GM21723 (cell line): ENCODE data around the gene HEPHL1.
"Not testable (repeated sequence)": the region's sequence is repeated elsewhere in the genome, so short reads cannot be mapped to it uniquely, and the experiment has no call there.

Experiments used
- ATAC-seq: cut with Tn5 transposase; IDR thresholded peaks from one replicate; pipeline ENCODE4 v1.9.1; 2021; ENCODE audit warnings: mild to moderate bottlenecking, moderate library complexity; ENCODE audit not compliant: unreplicated experiment

HEPHL1 gene

DNA sequence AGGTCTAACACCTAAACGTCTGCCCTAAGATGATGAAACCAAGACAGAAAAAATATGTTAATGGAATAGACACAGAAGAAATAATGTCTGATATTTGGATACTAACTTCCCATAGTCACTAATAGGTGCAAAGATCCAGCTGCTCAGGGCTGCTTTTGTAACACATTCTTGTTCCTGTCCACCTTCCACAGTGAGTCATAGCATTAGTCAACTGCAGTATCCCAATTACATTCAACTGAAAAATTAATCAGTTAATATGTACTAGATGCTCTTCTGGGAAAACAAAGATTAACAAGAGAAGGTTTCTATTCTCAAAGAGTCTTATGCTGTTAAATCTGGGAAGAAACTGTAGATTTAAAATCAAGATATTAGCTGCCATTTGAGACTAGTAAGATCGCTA lies 47.6 kb downstream of the HEPHL1 start:
- no peak for ATAC-seq

DNA sequence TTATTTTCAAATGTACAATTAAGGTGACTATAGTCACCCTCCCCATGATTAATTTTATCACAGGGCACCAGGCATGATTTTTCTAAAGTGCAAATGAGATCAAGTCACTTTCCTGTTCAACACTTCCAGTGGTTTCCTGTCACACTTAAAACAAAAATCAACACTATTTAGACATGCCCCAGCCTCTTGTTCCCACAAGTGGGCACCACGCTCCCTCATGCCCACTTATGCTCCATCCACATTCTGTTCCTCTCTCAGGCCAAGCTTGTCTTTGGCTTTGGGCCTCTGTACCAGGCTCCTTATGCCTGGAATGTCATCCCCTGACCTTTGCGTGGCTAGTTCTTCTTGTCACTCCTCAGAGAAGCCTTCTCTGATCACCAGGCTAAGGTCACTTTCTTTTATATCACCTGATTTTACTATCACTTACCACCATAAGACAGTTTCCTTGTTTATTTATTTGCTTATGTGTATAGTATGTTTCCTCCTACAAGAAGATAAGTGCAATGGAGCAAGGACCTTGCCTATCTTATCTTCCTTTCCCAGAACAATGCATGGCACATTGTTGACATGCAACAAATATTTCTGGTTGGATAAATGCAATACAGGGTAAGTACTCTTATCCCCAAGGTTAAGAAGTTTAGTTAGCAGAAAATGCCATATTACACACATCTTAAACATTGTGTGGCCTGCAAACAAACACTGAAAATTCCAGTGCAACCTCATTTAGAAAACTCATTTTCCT lies 56.6 kb downstream of the HEPHL1 start:
- no peak for ATAC-seq

DNA sequence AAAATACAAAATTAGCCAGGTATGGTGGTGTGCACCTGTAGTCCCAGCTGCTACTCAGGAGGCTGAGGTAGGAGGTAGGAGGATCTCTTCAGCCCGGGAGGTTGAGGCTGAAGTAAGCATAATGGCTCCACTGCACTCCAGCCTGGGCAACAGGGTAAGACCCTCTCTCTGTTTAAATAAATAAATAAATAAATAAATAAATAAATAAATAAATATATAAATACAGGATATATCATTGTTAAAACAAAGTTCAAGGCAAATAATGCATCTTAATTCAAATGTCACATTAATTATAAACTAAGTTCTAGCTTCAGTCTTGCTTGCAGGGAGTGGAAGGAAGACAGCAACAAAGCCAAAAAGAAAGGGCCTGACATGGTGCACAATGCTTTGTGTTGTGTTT lies 63.0 kb downstream of the HEPHL1 start:
- no peak for ATAC-seq

DNA sequence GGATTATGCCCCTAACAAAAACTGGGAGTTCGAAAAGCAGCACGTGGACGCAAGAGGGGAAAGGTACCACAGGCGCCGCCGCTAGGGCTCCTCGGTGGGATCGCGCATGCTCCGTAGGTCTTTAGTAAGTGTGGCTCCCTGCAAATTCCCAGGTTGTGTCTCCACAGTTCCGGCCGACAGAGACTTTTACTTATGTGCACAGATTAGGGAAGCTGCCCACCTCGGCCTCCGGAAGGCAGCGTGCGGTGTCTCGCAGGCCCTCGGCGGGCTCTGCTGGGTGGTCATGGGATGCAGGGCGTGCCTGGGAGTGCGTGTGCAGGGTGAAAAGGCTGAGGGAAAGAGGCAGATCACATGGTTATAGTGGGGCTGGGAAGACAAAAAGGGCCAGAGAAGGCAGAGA lies 67.8 kb downstream of the HEPHL1 start:
- no peak for ATAC-seq

DNA sequence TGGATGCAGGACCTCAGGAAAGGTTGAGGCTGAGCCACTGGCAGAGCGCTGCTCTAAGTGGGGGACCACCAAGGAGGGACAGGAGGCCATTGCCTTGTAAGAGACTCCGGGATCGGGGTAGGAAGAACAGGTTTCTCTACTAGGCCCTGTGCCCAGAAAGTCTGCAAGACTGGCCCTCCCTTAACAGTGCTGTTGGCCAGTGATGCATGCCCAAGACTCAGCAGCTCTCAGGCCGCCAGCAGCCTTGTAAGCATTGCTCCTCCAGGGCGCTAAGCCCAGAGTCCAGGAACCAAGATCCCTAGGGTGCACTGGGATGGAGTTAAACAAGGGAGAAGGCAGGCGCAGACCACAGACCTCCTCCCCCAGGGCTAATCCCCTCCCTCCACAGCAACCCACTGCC lies 68.2 kb downstream of the HEPHL1 start:
- no peak for ATAC-seq

DNA sequence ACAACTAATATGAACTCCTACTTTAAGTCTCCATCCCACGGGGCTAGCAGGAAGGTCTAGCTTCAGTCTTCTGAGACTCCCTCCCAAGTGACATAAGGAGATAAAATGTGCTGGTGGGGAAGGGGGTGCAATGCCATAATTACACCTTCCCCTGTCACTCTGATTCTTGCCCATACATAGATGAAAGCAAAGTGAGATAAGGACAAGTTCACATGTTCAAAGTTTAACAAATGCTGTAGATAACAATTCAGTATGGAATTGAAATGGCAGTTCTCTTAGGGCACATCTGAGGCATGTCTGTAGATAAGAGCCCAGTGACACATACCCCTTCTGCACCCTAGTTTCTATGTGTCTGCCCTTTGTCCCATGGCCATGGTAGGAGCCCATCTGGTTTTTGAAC lies 69.2 kb downstream of the HEPHL1 start:
- ATAC-seq: no peak

DNA sequence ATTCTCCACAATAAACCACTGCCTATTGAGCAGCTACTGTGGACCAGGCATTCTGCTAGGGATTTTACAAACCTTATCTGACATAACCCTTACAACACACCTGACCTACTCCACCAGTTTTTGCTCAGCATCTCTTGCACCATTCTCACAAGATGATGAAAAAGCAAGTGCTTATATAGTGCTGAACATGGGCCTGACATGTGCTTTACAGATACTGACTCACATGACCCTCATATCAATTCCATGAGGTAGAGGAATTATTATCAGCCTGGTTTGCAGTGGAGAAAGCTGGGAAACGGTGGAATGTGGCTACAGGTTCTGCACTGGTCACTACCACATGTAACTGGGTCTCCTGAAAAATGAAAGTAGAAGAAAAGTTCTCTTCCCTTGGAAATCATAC lies 69.9 kb downstream of the HEPHL1 start:
- no peak for ATAC-seq

DNA sequence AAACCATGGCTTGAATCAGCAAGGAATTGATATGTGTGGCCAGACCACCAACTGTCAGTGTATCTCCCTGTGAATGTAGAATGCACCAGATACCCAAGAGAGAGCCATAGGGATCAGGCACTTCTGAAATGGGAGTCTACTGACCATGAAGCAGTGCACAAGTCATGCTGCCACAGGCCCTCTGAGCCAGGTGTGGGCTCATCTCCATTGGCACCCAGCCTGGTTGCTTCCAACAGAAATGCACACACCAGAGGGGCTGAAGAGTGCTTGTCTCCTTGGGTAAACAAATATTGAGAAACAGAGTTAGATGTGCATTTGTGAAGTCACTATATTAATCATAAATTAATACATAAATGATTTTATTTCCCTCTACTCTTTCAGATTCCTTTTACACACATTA lies 79.1 kb downstream of the HEPHL1 start:
- no peak for ATAC-seq

DNA sequence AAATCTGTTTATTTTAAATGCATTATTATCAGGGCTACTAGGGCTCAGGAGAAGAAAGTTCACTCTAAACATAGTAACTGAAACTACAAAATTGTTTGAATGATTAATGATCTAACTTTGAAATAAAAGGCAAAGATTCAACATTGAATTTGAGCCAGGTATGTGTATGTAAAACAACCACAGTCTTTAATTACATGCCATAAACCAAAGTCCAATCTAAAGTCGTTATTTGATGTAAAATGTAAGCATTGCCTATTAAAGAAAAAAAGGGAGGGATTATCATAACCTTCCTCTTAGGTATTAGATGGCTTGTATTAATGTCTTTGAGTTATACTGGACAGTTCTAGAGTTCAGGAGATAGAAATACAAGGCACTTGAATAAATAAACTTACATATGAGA lies 82.3 kb downstream of the HEPHL1 start:
- ATAC-seq: no peak

DNA sequence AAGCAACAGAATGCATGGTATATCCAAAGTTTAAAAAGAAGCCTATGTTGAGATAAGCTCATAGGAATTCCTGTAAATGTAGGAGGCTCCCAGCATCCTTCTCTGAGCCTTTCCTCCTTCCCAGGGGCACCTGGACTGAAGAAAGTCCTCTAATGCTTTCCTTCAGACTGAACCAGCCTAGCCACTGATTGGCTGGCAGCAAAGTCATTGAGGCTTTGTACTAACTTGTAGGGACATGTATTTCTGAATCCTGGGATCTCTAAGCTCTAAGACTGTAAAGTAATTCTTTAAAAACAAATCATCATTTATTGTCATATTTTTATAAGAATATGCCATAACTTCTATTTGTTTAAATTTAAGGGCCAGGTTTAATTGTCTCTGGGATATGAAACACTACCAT lies 83.6 kb downstream of the HEPHL1 start:
- ATAC-seq: no peak

DNA sequence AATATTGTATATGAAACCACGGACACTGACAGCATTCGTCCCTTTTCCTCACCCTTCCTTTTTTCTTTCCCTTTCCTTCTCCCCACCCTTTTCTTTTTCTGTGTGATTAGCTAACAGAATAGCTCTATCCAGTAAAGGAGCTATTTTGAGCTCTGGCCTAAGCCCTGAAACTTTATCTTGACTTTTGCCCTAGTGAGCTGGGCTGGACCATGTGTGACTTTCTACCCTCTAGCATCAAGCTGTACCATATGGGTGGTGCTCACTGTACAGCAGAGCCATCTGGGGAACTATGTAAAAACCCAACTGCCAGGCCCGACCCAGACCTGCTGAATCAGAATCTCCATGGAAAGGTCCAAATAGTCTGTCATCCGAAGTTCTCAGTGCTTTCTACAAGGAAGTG lies 85.6 kb downstream of the HEPHL1 start:
- ATAC-seq: no peak

DNA sequence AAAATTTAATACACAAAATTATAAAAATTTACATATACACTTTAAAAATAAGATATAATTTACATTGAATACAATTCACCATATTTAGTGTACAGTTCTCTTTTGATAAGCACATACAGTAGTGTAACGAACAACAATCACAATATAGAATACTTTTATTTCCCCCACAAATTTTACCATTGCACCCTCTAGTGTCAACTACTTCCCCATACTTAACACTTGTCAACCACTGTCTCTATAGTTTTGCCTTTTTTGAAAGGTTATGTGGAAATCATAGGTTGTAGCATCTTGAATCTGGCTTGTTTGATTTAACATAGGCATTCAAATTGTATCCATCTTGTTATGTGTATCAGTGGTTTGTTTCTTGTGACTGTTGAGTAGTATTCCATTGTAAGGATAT lies 86.2 kb downstream of the HEPHL1 start:
- no peak for ATAC-seq

DNA sequence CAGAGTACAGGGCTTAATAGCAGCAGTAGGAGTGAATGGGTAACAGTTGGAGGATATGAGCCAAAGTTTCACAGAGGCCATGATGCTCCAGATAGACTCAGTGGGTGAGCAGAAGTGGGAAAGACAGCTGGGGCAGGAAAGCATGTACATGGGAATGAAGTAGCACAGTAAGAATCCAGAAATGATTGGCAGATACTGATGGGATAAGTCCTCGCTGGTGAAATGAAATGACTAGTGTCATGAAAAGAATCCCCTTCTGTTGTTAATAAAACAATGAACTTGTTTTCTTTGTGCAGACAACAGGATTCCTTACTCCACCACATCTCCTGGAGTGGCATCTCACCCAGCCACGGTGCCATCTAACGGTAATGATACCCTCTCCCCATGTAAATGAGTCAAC lies 90.1 kb downstream of the HEPHL1 start:
- ATAC-seq: no peak

DNA sequence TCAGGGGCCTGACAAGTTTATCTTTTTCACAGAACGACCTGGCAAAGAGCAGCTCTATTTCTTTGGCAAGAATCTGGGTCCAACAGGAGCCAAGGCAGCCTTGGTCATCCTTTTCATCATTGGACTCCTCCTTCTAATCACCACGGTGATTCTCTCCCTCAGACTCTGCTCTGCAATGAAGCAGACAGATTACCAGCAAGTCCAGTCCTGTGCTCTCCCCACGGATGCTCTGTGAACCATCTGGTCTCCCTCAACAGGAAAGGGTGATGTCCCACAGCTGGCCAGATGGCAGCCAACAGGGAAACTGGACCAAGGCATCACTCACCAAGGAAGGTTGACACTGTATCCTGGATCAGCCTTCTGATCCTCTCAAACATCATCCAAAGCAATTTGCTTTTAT lies 90.5 kb downstream of the HEPHL1 start:
- no peak for ATAC-seq

DNA sequence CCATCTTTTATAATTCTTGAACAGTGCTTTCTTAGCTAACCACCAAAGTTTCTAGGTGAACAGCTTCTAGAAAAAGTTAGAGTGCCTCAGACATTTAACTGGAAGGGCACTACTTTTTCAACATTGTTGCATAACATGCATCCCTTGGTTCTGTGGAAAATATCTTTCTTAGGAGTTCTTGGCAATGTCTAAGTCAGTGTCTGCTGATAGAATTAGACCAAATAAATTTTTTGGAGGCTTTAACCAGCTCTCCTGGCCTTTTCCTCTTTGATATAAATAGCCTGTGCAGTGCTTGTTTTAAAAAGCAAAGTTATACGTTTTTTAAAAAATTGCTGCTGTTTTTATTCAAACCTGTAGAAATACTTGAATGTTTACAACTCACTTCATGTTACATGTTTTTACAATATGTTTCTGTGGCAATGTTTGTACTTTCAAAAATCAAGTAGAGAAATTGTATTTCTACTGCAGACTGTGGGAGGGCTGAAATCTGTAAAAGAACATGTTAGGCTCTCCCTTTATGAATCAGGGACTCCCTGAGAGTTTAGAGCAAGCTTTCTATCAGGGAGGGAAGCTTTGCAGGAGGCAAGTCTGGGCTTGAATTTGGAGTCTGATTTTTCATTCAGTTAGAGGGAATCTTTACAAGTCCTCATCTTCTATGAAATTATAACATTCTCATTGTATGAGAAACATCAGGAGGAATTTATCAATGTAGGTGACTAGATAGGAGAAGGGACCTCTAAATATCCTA lies 91.2 kb downstream of the HEPHL1 start:
- ATAC-seq: no peak

DNA sequence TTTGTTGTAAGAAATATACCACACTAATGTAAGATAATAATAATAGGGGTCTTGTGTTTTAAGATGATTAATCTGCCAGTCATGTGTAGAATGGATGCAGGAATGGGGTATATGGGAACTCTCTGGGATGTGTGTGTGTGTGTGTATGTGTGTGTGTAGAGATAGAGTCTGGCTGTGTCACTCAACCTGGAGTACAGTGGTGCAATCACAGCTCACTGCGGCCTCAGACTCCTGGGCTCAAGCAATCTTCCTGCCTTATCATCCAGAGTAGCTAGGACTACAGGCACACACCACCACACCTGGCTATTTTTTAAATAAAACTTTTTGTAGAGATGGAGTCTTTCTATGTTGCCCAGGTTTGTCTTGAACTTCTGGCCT lies 96.0 kb downstream of the HEPHL1 start:
- no peak for ATAC-seq

DNA sequence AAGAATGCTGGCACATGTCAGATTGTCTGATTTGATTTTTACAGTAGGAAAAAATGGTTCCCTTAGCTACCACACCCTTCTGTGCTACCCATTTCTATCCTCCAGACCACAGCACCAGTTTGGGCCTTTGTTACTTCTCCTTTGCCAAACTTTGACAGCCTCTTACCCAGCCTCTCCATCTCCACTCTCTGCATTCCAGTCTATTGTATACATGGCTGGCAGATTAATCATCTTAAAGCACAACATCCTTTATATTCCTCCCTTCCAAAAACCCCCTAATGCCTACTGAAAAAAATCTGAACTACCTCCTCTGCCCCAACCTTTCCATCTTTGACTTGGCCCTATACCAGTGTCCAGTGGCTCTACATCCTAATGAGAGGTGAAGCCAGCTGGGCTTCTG lies 96.7 kb downstream of the HEPHL1 start:
- ATAC-seq: no peak

DNA sequence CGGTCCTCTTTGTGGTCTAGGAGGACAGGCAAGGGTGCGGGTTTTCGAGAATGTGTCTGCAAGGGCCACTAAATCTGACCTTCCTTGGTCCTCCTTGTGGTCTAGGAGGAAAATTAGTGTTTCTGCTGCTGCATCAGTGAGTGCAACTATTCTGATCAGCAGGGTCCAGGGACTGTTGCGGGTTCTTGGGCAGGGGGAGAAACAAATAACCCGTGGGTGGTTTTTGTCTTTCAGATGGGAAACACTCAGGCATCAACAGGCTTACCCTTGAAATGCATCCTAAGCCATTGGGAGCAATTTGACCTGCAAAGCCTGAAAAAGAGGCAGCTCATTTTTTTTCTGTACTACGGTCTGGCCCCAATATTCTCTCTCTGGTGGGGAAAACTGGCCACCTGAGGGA lies 98.5 kb downstream of the HEPHL1 start:
- ATAC-seq: not testable (repeated sequence)

DNA sequence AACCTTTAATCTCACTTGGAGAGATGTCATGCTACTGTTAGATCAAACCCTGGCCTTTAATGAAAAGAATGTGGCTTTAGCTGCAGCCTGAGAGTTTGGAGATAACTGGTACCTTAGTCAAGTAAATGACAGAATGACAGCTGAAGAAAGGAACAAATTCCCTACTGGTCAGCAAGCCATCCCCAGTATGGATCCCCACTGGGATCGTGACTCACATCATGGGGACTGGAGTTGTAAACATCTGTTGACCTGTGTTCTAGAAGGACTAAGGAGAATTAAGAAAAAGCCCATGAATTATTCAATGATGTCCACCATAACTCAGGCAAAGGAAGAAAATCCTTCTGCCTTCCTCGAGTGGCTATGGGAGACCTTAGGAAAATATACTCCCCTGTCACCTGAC lies 99.4 kb downstream of the HEPHL1 start:
- not testable (repeated sequence) for ATAC-seq

DNA sequence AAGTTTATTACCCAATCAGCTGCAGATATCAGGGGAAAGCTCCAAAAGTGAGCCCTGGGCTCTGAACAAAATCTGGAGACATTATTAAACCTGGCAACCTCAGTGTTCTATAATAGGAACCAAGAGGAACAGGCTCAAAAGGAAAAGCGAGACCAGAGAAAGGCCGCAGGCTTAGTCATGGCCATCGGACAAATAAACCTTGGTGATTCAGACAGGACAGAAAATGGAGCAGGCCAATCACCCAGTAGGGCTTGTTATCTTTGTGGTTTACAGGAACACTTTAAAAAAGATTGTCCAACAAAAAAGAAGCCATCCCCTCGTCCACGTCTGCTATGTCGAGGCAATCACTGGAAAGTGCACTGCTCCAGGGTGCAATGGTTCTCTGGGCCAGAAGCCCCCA lies 99.8 kb downstream of the HEPHL1 start:
- ATAC-seq: no peak

DNA sequence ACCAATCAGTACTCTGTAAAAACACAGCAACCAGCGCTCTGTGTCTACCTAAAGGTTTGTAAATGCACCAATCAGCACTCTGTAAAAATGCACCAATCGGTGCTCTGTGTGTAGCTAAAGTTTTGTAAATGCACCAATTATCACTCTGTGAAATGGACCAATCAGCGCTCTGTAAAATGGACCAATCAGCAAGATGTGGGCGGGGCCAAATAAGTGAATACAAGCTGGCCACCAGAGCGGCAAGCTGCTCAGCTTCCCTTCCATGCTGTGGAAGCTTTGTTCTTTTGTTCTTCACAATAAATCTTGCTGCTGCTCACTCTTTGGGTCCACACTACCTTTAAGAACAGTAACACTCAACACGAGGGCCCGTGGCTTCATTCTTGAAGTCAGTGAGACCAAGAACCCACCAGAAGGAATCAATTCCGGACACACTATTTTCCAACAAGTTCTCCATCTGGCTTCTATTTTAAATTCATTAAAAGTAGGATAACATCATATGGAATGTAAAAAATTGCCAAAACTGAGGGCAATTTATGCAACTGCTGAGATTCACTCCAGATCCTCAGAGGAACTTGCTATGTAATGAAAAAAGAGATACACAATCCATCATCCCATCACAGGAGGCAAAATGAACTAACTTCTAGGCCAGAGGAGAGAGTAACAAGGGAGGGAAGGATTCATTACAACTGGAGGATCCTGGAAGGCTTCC lies 104.4 kb downstream of the HEPHL1 start:
- ATAC-seq: no peak

DNA sequence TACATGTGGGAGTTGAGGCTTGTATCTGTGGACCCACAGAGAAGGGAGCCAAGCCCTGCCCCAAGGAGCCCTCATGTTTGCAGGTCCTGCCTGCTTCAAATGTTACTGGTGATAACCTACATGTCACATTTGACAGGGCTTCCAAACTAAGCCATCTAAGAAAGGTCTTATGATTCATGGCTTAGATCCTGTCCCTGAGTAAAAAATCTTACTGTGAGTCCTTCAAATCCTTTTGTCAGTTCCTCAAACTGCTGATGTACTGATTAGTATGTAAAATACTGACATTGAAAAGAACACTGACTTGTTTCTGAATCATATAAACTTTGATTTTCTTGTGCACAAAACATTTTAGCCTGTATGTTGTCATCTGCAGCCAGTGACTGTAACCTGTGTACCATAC lies 106.5 kb downstream of the HEPHL1 start:
- ATAC-seq: no peak
